Measurements from ENCODE around the gene CEP70.
"Not testable (repeated sequence)": the region's sequence is repeated elsewhere in the genome, so short reads cannot be mapped to it uniquely, and the experiment has no call there.

CEP70 gene

GRCh38 chr3:138588445-138588844 is 5.6 kb downstream of the CEP70 start:
- no peak for DNase-seq

- no peak for DNase-seq
Observed at GRCh38 chr3:138587374-138587773, 6.7 kb downstream of the CEP70 start.

- no peak for DNase-seq
Observed at GRCh38 chr3:138578961-138579574, 15.0 kb downstream of the CEP70 start.

- no peak for DNase-seq
Observed at GRCh38 chr3:138578141-138578540, 15.9 kb downstream of the CEP70 start.

GRCh38 chr3:138573138-138573537 is 20.9 kb downstream of the CEP70 start:
- DNase-seq: no peak

- DNase-seq: not testable (repeated sequence)
Observed at GRCh38 chr3:138569624-138570023, 24.4 kb downstream of the CEP70 start.

GRCh38 chr3:138569090-138569489 is 25.0 kb downstream of the CEP70 start:
- DNase-seq: peak; percentile 70

GRCh38 chr3:138567403-138567802 is 26.7 kb downstream of the CEP70 start:
- no peak for DNase-seq

- DNase-seq: not testable (repeated sequence)
Observed at GRCh38 chr3:138566293-138566692, 27.8 kb downstream of the CEP70 start.

GRCh38 chr3:138562902-138563301 is 31.2 kb downstream of the CEP70 start:
- DNase-seq: not testable (repeated sequence)

- no peak for DNase-seq
Observed at GRCh38 chr3:138560501-138560900, 33.6 kb downstream of the CEP70 start.

GRCh38 chr3:138559134-138559533 is 34.9 kb downstream of the CEP70 start:
- DNase-seq: no peak

- DNase-seq: not testable (repeated sequence)
Observed at GRCh38 chr3:138554775-138555174, 39.3 kb downstream of the CEP70 start.

GRCh38 chr3:138550958-138551357 is 43.1 kb downstream of the CEP70 start:
- not testable (repeated sequence) for DNase-seq

GRCh38 chr3:138549179-138549977 is 44.7 kb downstream of the CEP70 start:
- DNase-seq: no peak

GRCh38 chr3:138547342-138547975 is 46.6 kb downstream of the CEP70 start:
- no peak for DNase-seq

- no peak for DNase-seq
Observed at GRCh38 chr3:138544546-138544945, 49.5 kb downstream of the CEP70 start.

GRCh38 chr3:138542977-138543376 is 51.1 kb downstream of the CEP70 start:
- no peak for DNase-seq

- no peak for DNase-seq
Observed at GRCh38 chr3:138539352-138539751, 54.7 kb downstream of the CEP70 start.

- DNase-seq: not testable (repeated sequence)
Observed at GRCh38 chr3:138521445-138521844, 72.6 kb downstream of the CEP70 start.

GRCh38 chr3:138513090-138513843 is 80.8 kb downstream of the CEP70 start:
- DNase-seq: no peak

GRCh38 chr3:138511945-138512344 is 82.1 kb downstream of the CEP70 start:
- DNase-seq: no peak

- DNase-seq: peak; percentile 6
Observed at GRCh38 chr3:138509586-138509985, 84.5 kb downstream of the CEP70 start.
